Adrenal gland (tissue), 5 donors: Measurements from ENCODE around the gene RARRES1.

Experiments
- CTCF ChIP-seq, 6 experiments: fragments of 450-650 bp in 4 of 6; fragments of 200-600 bp in 2 of 6; sonication (generic) in 1 of 6; IDR thresholded peaks; 1 replicate in 5 of 6; 2 replicates in 1 of 6; pipeline versions ENCODE4 v1.5.1 to v1.8.0; 2016 to 2021; ENCODE audit warnings: antibody characterized with exemption in 6 of 6, mild to moderate bottlenecking in 2 of 6, moderate library complexity in 1 of 6
- POLR2A ChIP-seq, 2 donors: fragments of 450-650 bp; IDR thresholded peaks; one replicate each; pipeline ENCODE4 v1.6.1; 2017; ENCODE audit warnings: antibody characterized with exemption in 2 of 2, mild to moderate bottlenecking in 2 of 2, moderate library complexity in 1 of 2
- donor health status: DM: no; HTN: no; CAD: no.

GRCh38 chr3:158762701-158763100 is 30.4 kb upstream of the RARRES1 start:
- TF ChIP-seq CTCF (IDR thresholded peaks at IDR 0.05) (no peak), POLR2A (IDR thresholded peaks at IDR 0.05) (no peak)
